Measurements from ENCODE around the gene TMEM127. TPM values are rescaled to one million over a fixed set of nuclear protein-coding genes. Genes with fewer than 3 reads are reported as not detected.
A peak's percentile ranks its signal among the peaks of the same experiment; 100 is the strongest.
"Not testable (repeated sequence)": the region's sequence is repeated elsewhere in the genome, so short reads cannot be mapped to it uniquely, and the experiment has no call there.

The TMEM127 gene, protein sequence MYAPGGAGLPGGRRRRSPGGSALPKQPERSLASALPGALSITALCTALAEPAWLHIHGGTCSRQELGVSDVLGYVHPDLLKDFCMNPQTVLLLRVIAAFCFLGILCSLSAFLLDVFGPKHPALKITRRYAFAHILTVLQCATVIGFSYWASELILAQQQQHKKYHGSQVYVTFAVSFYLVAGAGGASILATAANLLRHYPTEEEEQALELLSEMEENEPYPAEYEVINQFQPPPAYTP
- 17.8 and 25.8 TPM in 2 replicates for total RNA-seq

DNA sequence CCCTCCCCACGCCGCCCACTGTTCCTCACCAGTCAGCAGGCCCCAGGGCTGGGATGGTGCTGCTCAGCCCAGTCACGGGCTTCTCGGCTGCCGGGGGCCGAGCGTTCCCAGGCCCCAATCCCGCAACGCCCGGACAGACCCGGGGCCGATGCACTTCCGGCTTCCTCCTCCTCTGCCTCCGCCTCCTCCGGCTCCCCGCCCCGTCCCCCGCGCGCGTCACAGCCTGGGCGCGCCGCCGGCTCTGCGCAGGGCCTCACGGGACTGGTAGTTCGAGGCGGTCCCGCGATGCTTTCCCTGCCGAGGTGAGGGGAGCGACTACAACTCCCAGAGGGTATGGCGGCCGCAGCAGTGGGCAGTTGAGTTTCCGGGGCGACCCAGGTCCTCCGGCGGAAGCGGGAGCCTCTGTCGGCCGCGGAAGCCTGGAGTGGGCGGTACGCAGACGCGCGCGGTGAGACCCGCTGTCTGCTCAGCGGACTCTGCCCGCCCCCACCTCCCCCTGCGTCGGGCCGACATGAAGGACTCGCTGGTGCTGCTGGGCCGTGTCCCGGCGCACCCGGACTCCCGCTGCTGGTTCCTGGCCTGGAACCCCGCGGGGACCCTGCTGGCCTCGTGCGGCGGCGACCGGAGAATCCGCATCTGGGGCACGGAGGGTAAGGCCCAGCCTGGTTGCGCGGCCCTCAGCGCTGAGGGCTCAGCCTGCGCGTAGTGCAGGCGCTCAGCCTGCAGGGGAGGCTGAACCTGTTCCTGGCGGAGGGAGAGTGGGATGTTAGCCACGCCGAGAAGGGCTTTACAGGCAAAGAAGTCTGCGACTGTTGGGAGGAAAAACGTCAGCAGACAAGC is at the start of gene TMEM127, which contains the start of gene CIAO1:
TSS of gene TMEM127 (minus strand) at position 158 of the 840 bp plus-strand sequence. CDS start 616 bp downstream, outside the sequence.
TSS of gene CIAO1 (plus strand) at position 386 of the 840 bp plus-strand sequence. CDS start at position 512, 126 bp downstream.
- DNase-seq (ENCODE audit: low read depth in 2 of 2): peak; percentile 93 to 99

DNA sequence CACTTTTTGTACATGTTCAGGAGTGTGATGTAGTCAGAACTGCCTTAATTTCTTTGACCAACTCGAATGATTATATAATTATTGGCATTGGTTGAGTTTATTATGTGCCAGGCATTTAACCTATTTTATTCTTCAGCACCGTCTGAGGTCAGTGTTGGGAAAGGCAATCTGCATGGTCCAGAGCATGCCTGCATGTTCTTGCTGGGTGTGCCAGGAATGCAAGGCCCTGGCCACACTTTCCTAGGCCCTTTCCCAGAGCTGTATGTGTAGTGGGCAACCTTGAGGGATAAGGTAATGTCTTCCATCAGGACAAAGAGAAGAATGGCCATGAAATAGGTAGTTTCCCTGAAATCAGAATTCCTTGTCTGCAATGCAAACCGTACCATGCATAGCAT is 49.2 kb upstream of the TMEM127 start:
- DNase-seq (ENCODE audit: low read depth in 2 of 2): no peak

DNA sequence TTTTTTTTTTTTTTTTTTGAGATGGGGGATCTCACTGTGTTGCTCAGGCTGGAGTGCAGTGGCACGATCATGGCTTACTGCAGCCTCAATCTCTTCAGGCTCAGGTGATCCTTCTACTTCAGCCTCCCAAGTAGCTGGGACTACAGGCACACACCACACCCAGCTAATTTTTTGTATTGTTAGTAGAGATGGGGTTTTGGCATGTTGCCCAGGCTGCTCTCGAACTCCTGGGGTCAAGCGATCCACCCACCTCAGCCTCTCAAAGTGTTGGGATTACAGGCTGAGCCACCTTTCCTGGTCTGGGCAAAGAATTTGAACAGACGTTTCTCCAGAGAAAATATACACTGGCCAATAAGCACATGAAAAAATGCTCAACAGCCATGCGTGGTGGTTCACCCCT is 42.5 kb upstream of the TMEM127 start:
- DNase-seq (ENCODE audit: low read depth in 2 of 2): no peak

DNA sequence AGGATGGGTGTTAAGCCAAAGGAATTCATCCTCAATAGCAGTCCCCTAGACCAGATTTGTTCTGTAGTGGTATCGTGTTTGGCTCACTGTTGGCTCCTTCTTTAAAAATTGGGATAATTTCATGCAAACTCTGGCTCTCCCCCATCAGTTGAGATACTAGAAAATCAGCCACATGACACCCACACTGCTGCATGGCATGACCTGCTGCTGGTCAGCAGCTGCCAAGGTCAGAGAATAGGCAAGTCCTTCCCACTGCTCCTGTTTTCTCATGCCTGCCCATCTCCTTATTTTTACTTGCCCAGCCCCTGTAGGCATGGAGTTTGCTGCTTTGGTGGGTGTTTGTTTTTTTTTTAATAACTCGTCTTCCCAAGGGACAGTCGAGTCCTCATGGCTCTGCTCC is 40.6 kb upstream of the TMEM127 start:
- DNase-seq (ENCODE audit: low read depth in 2 of 2): no peak

DNA sequence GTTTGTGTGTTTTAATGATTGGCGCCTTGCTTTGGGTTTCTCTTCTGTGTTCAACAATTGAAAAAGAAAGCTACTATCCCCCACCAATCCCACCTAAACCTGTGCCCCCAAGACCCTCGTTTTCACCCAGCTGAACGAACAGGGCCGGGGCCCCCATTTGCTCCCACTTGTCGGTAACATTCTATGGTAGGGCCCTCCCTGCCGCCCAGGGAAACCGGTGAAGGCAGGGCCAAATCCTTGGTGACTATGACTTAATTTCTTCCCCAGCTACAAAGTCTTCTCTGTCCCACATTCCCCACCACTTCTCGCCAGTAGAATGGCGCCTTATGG is 40.1 kb upstream of the TMEM127 start:
- DNase-seq (ENCODE audit: low read depth in 2 of 2): no peak

DNA sequence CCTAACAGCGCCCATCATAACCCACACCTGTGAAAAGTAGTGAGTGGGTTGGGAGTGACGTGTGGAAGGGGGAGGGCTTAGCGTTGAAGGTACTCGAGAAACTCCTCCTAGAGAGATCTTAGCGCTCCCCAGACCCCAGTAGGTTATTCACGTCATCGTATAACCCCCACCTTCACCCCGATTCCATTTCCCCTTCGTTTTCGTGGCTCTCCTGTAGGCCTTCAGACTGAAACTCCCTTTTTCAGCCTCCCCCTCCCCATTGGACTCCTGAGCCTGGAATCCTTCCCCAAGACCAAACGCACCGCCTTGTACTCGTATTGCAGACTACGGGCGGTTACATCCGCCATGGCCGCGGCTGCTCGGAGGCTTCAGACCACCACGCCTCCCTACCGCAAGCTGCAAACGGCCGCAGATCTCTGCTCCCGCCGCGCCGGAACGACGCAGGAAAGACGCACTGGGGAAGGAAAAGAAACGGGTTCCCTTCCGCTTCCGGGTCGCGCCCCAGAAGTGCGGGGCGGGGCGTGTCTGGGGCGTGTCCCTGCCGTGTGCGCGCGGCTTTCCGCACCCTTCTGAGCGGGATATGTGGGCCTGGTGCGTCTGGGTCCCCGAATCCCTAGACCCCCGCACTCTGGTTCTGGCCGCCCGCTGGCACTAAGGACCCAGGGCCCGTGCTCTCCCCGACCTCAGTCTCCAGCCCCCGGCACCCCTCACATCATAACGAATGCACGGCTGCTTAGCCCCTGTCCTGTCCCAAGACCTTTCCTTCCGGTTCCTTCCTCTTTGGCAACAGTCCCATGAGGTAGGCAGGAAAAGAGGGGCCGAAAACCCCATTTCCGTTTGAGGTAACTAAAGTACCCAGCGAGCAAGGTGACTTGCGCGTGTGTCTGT is 39.5 kb upstream of the TMEM127 start, which contains the start of gene SNRNP200:
TSS of gene SNRNP200 (minus strand) at position 456 of the 888 bp plus-strand sequence. CDS start at position 347, 109 bp downstream.
- DNase-seq (ENCODE audit: low read depth in 2 of 2): peak; percentile 33 to 79

DNA sequence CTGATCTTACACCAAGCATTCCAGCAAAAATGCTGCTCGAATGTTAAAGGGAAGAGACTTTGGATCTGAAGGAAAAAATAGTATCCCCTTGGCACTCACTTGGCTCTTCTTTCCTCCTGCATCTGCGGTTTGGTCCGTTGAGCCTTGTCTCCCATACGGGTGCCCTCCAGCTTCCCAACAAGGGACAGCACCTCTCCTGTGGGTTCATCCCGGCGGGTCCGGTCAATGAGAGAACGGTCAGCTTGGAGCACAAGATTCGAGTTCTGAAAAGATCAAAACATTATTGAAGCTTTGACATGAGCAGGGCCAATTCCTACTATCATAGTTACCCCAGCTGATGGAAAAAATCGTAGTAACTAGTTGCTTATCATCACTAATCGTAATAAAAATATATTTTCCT is 38.8 kb upstream of the TMEM127 start:
- DNase-seq (ENCODE audit: low read depth in 2 of 2): no peak

DNA sequence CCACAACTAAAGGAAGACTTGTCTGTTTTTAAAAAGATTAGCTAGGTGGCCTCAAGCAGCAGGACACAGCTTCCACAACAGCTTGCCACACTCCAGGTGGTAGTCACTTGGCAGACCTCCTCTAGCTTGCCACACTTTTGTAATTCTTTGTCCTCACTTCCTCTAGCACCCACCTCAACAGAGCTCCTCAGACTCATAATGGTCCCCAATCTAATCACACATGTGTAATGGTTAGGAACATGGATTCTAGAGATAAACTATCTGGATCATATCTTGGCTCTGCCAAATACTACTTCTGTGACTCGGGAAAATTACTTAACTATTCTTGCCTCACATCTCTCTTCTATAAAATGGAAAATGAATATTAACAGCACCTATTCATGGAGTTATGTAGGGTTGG is 36.1 kb upstream of the TMEM127 start:
- no peak for DNase-seq (ENCODE audit: low read depth in 2 of 2)

DNA sequence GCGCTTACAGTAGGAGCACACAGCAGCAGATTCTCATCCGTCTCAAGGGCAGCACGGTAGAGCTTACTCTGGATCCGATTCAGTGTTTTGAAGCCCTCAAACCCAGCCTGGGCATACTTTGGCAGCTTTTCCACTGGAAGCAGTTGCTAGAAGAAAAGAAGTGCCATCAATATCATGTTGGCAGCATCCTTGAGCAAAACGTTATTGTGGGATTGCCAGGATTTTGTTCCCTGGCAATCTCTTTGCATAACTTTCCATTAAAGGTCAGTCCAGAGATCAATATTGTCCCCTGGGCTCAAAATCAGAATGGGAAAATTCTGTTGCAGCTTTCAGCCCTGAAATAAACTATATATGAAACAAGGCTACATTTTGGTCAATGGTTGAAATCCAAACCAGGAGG is 31.1 kb upstream of the TMEM127 start:
- no peak for DNase-seq (ENCODE audit: low read depth in 2 of 2)

DNA sequence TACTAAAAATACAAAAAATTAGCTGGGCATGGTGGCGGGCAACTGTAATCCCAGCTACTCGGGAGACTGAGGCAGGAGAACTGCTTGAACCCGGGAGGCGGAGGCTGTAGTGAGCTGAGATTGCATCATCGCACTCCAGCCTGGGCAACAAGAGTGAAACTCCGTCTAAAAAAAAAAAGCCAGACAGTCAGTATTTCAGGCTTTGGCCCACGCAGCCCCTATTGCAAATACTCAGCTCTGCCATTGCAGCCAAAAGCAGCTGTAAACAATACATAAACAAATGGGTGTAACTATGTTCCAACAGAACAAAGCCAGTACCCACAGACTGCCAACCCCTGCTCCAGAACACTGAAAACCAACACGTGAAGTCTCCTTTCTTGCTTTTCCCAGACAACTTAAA is 28.5 kb upstream of the TMEM127 start:
- not testable (repeated sequence) for DNase-seq (ENCODE audit: low read depth in 2 of 2)

DNA sequence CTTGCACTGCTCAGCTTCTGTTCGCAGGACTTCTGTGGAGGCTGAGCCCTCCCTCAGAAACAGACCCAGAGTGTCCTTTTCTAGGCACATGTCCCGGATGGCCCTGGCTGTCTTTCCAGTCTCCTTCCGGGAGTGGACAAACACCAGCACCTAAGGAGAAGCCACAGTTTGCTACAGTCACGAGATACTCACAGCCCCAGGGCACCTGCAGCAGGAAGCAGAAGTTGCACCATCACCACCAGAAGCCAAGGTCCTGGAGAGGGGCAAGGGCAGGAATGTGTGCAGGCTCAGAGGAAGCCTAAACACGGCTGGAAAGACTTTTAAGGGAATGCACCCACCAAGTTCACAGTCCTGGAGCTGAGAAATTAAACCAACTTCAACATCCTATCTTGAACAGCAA is 26.0 kb upstream of the TMEM127 start:
- no peak for DNase-seq (ENCODE audit: low read depth in 2 of 2)

DNA sequence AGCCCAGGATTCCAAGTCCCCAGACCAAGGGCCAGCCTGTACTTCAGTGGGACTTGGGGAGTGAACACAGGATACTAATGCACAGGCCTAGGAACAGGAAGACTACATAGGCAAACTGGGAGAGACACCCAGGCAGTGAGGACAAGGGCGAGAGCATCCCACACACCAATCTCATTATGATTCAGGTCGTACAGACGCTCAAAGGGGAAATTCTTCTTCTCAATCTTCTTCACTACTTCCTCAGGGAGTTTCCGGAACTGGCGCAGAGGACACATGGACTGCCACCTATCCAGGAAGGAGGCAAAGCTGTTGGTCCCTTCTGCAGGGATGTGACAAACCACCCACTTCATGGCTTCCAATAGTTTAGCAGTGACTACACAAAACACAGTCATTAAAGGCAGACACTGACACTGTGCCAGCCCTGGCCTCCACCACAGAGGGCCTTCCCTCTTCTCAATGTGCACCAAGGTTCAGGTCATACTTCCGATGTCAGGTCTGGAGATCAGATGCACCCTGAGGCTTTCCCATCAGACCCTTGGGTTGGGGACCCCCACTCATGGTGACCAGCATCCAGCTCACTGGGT is 21.6 kb upstream of the TMEM127 start:
- DNase-seq (ENCODE audit: low read depth in 2 of 2): no peak

DNA sequence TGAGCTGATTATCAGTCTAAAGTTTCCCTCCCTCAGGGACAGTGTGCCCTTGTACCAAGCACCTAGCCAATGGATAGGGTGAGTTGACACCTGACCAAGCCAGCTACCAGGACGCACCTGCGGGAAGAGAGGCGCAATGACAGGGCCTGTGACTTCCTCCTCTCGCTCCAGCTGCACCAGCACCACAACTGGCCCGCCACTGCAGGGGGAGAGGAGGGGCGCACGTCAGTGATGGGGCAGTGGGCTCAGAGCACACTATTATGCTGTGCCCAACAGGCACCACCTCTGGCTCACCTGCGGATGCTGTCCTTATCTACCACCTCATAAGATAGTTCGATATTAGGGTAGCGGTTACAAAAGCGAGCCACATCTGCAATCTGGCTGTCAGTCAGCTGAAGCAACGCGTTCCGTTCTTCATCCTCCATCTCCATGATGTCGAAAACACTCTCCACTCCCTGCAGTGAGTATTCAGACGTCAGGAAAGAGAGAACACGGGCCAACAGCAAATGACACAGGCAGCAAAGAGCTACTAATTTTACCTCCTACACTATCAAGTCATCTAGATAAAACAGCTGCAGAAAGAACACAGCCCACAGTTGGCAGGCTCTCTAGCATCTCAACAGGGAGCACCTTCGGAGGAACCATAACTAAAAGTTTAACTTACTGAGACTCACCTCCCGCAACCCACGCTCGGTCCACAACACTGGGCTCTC is 11.1 kb upstream of the TMEM127 start:
- no peak for DNase-seq (ENCODE audit: low read depth in 2 of 2)

DNA sequence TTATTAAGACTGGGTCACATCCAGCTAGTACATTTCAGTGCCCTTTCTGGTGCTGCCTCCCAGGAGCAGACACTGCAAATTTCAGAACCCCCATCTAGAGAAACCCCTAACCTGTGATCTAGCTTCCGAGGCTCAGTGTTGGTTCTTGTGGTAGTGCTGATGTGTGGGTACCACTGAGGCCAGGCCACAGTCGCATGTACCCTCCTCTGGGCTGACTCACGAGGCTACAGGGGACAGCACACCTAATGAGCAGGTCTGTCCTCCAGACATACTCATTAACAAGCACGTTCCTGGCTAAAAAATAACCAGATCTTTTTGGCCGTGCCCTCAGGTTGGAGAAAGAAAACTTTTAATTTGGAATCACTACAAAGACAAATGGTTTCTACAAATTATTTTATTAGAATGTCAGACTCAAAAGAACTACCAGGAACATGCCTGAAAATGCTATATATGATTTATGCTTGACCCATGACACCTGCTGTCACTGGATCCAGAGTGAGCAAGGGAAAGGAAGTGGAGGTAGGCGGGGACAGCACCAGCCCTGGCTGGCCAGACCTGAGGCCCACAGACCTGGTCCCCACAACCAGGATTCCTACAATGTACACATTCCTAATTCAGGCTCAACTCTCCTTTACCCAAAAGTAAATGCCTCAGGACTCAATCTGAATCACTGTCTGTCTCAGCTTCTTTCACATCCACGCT is 8.7 kb upstream of the TMEM127 start:
- no peak for DNase-seq (ENCODE audit: low read depth in 2 of 2)

DNA sequence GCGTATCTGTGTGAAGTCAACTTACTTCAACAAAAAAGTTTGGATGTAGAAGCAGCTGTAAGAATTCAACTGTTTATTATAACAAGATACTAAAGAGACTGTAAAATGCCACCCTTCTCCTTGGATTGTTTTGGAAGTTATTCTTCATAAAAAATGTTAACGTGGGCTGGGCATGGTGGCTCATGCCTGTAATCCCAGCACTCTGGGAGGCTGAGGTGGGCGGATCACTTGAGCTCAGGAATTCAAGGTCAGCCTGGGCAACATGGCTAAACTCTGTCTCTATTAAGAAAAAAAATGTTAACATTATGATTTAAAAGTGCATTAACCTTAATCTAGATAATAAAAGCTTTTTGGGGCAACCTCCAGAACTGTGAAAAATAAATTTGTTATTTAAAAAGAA is 8.0 kb upstream of the TMEM127 start:
- DNase-seq (ENCODE audit: low read depth in 2 of 2): no peak

DNA sequence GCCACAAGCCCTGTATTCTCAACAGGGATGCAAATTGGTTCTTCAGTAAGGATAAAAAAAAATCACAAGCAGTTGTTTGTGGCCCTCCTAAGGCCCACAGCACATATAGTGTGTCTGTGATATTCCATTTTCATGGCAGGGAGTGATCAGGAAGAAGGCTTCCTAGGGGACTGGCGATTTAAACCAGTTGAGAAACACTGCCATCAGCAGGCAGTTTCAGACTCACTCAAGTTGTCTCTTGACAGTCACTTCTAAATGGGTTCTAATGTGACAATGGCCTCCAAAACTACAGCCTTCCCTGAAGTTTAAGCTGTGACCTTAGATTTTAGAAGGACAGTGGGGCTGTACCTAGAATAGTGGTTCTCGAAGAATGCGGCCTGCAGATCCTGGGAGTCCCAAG is 6.2 kb upstream of the TMEM127 start:
- DNase-seq (ENCODE audit: low read depth in 2 of 2): no peak

DNA sequence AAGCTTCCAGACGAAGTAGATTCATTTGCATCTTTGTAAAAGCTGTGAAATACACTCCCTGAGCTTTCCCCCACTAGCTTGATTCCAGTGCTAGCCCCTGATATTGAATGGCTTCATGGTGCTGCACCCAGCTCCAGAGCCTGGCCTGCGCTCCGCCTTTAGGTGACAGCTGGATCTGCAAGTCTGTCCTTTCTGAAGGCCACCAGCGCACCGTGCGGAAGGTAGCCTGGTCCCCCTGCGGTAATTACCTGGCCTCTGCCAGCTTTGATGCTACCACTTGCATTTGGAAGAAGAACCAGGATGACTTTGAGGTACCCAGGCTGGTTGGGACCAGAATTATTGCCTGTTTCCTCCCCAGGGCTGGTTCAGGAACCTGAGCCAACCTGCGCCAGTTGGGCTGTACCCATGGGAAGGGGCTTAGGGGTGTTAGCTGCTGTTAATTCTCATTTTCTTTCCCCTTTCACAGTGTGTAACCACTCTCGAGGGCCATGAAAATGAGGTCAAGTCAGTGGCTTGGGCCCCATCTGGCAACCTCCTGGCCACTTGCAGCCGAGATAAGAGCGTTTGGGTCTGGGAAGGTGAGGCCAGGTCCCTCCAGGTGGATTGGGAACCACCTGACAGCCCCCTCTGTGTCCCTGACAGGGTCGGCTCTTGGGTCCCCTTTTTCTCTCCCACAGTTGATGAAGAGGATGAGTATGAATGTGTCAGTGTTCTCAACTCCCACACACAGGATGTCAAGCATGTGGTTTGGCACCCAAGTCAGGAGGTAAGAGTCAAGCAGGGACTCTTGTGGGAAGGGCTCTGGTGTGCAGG is 1.6 kb upstream of the TMEM127 start:
- peak; percentile 32 to 55 for DNase-seq (ENCODE audit: low read depth in 2 of 2)

DNA sequence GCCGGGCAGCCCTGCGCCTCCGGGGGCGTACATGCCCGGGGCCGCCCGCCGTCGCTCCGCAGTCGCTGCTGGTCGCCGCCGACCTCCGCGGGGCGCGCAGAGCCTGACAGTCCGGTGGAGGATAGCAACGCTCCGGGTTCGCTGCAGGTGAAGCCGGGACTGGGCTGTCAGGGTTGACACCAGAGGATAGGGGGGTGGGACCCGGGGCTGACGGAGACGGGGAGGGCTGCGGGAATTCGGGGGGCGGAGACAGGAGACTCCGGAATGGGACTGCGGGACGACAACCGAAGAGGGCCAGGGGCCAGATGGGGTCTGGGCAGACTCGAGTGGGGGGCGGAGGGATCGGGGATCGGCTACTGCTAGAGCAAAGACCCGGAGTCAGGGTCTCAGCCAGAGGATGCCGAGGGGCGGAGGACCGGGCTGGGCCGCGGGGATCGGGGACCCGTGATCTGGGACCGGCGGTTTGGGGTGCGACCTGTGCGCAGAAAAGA is 403 bp downstream of the TMEM127 start:
- DNase-seq (ENCODE audit: low read depth in 2 of 2): peak in 1 of 2 donors; percentile 60

Measured in dermis microvascular lymphatic vessel endothelial cell (primary cell).